H1 (cell line): ENCODE results near the gene ANKRD13B. TPM values are rescaled to one million over a fixed set of nuclear protein-coding genes. Genes with fewer than 3 reads are reported as not detected.
A peak's percentile ranks its signal among the peaks of the same experiment; 100 is the strongest.

Source experiments
- CTCF ChIA-PET: fragments of 300-600 bp; sonication (Branson Sonifier 250); formaldehyde crosslinking; loops from one replicate; lab custom pipeline; 2021; ENCODE audit not compliant: partially characterized antibody; lab: Charles Lee
- POLR2A ChIA-PET: fragments of 300-600 bp; sonication (Branson Sonifier 250); formaldehyde crosslinking; loops from one replicate; lab custom pipeline; 2021; ENCODE audit warnings: inconsistent platforms; ENCODE audit not compliant: partially characterized antibody; lab: Charles Lee
- DNase-seq, 2 experiments: peaks; one replicate each; pipeline versions ENCODE4 v3.0.0 to v3.0.0-alpha.2; 2010 to 2022; ENCODE audit warnings: low spot score in 2 of 2, low read depth in 1 of 2, mixed read lengths in 1 of 2
- FAIRE-seq: peaks from 2 replicates; lab custom pipeline; 2011; peaks lifted over from hg19 to GRCh38; lab: Jason Lieb, UNC
- H2AFZ ChIP-seq: 2 replicates; pipeline ENCODE4 v1.8.1; 2012; ENCODE audit warnings: low read length, inconsistent platforms
- H2AK5ac ChIP-seq: 2 replicates; pipeline ENCODE4 v1.6.1; 2013; ENCODE audit warnings: low read depth, low read length
- H2BK120ac ChIP-seq: replicated peaks from 2 replicates; pipeline ENCODE3; 2013; ENCODE audit warnings: low read depth, low read length, inconsistent platforms
- H2BK12ac ChIP-seq: 2 replicates; pipeline ENCODE4 v1.6.1; 2013; ENCODE audit warnings: low read depth, low read length
- H2BK15ac ChIP-seq: 2 replicates; pipeline ENCODE4 v1.6.1; 2013; ENCODE audit warnings: low read length
- H2BK20ac ChIP-seq: 2 replicates; pipeline ENCODE4 v1.6.1; 2013; ENCODE audit warnings: low read length
- H2BK5ac ChIP-seq: 2 replicates; pipeline ENCODE4 v1.6.1; 2013; ENCODE audit warnings: low read depth, low read length
- H3K14ac ChIP-seq: 2 replicates; pipeline ENCODE4 v1.6.1; 2013; ENCODE audit warnings: inconsistent platforms; ENCODE audit not compliant: insufficient read length
- H3K18ac ChIP-seq: 2 replicates; pipeline ENCODE4 v1.6.1; 2013; ENCODE audit warnings: low read length; ENCODE audit errors: extremely low read depth
- H3K23ac ChIP-seq: 2 replicates; pipeline ENCODE4 v1.6.1; 2013; ENCODE audit warnings: inconsistent platforms; ENCODE audit not compliant: insufficient read length
- H3K23me2 ChIP-seq: 2 replicates; pipeline ENCODE4 v1.6.1; 2013; ENCODE audit warnings: low read depth, low read length
- H3K27ac ChIP-seq: 2 replicates; pipeline ENCODE4 v1.6.1; 2011; ENCODE audit warnings: low read depth, low read length, inconsistent platforms
- H3K27me3 ChIP-seq, 4 experiments: replicated peaks in 1 of 4; 1 replicate in 1 of 4; 2 replicates in 3 of 4; pipeline versions ENCODE4 v1.6.1 to v1.8.1; 2011 to 2013; ENCODE audit warnings: low read length in 3 of 4, mild to moderate bottlenecking in 3 of 4, inconsistent platforms in 2 of 4, mixed read lengths in 2 of 4, moderate library complexity in 1 of 4; ENCODE audit not compliant: control insufficient read depth in 3 of 4, insufficient read depth in 3 of 4; ENCODE audit errors: extremely low read depth in 1 of 4
- H3K36me3 ChIP-seq, 4 experiments: 2 replicates each; pipeline versions ENCODE4 v1.6.1 to v1.8.1; 2011 to 2013; ENCODE audit warnings: mild to moderate bottlenecking in 4 of 4, low read length in 3 of 4, moderate library complexity in 2 of 4, control low read depth in 1 of 4, inconsistent platforms in 1 of 4; ENCODE audit not compliant: insufficient read depth in 4 of 4, control insufficient read depth in 2 of 4
- H3K4ac ChIP-seq: replicated peaks from 2 replicates; pipeline ENCODE3; 2013; ENCODE audit warnings: low read length, low read depth, mixed read lengths, inconsistent platforms; ENCODE audit not compliant: insufficient read length
- H3K4me1 ChIP-seq, 4 experiments: replicated peaks in 1 of 4; 1 replicate in 1 of 4; 2 replicates in 3 of 4; pipeline versions ENCODE4 v1.6.1 to v1.8.1; 2011 to 2013; ENCODE audit warnings: low read length in 3 of 4, inconsistent platforms in 2 of 4, mixed read lengths in 1 of 4; ENCODE audit not compliant: insufficient read depth in 4 of 4, control insufficient read depth in 3 of 4
- H3K4me2 ChIP-seq, 2 experiments: 2 replicates each; pipeline versions ENCODE4 v1.6.1 to v1.8.1; 2011 to 2013; ENCODE audit warnings: low read depth in 2 of 2, low read length in 2 of 2, control low read depth in 1 of 2, inconsistent platforms in 1 of 2, mild to moderate bottlenecking in 1 of 2; ENCODE audit not compliant: insufficient read depth in 1 of 2
- H3K4me3 ChIP-seq, 4 experiments: fragments of 200-600, 300-600 bp in 1 of 4; sonication (generic), shearing (Covaris generic), sonication (Bioruptor Twin) in 1 of 4; 2 replicates each; pipeline versions ENCODE4 v1.5.1 to v1.8.1; 2011 to 2016; ENCODE audit warnings: low read length in 4 of 4, low read depth in 3 of 4, control low read depth in 2 of 4, inconsistent platforms in 2 of 4, mild to moderate bottlenecking in 2 of 4, mixed read lengths in 1 of 4, moderate library complexity in 1 of 4; ENCODE audit not compliant: insufficient read depth in 2 of 4; ENCODE audit errors: extremely low read depth in 1 of 4
- H3K56ac ChIP-seq: replicated peaks from 2 replicates; pipeline ENCODE3; 2013; ENCODE audit warnings: low read depth, mild to moderate bottlenecking, mixed read lengths, low read length, inconsistent platforms; ENCODE audit not compliant: insufficient read length
- H3K79me1 ChIP-seq: 2 replicates; pipeline ENCODE4 v1.6.1; 2013; ENCODE audit warnings: low read depth, low read length, control low read depth
- H3K79me2 ChIP-seq, 2 experiments: 2 replicates each; pipeline versions ENCODE4 v1.6.1 to v1.8.1; 2012 to 2013; ENCODE audit warnings: low read length in 2 of 2, mild to moderate bottlenecking in 2 of 2, inconsistent platforms in 1 of 2; ENCODE audit not compliant: insufficient read depth in 2 of 2, control insufficient read depth in 1 of 2
- H3K9ac ChIP-seq, 4 experiments: replicated peaks in 1 of 4; 1 replicate in 1 of 4; 2 replicates in 3 of 4; pipeline versions ENCODE4 v1.6.1 to v1.8.1; 2011 to 2013; ENCODE audit warnings: low read depth in 3 of 4, low read length in 3 of 4, control low read depth in 2 of 4, mild to moderate bottlenecking in 2 of 4, moderate library complexity in 2 of 4, inconsistent platforms in 1 of 4; ENCODE audit errors: extremely low read depth in 1 of 4
- H3K9me3 ChIP-seq, 2 experiments: 2 replicates each; pipeline versions ENCODE4 v1.6.1 to v1.8.1; 2012 to 2013; ENCODE audit warnings: mild to moderate bottlenecking in 2 of 2, moderate library complexity in 2 of 2, control low read depth in 1 of 2, inconsistent platforms in 1 of 2, low read depth in 1 of 2, low read length in 1 of 2, mixed read lengths in 1 of 2; ENCODE audit not compliant: insufficient read depth in 2 of 2
- H4K20me1 ChIP-seq, 2 experiments: replicated peaks in 1 of 2; 2 replicates each; pipeline versions ENCODE3 to v1.8.1; 2011 to 2013; ENCODE audit warnings: inconsistent platforms in 2 of 2, low read length in 2 of 2, mild to moderate bottlenecking in 1 of 2; ENCODE audit not compliant: insufficient read depth in 2 of 2, control insufficient read depth in 1 of 2
- H4K5ac ChIP-seq: 2 replicates; pipeline ENCODE4 v1.6.1; 2013; ENCODE audit warnings: low read length, low read depth, mixed read lengths, inconsistent platforms; ENCODE audit not compliant: insufficient read length
- H4K8ac ChIP-seq: 2 replicates; pipeline ENCODE4 v1.8.0; 2013; ENCODE audit warnings: mild to moderate bottlenecking, moderate library complexity, low read length, inconsistent platforms; ENCODE audit not compliant: insufficient read depth; ENCODE audit errors: extremely low read depth
- H4K91ac ChIP-seq: replicated peaks from 2 replicates; pipeline ENCODE3; 2013; ENCODE audit warnings: low read length, mixed read lengths, inconsistent platforms; ENCODE audit not compliant: insufficient read length
- FOSL1 ChIP-seq: IDR thresholded peaks from 2 replicates; pipeline ENCODE4 v1.6.1; 2011; ENCODE audit warnings: mild to moderate bottlenecking, low read depth, low read length, moderate library complexity; ENCODE audit not compliant: insufficient read depth
- KDM4A ChIP-seq: IDR thresholded peaks from one replicate; pipeline ENCODE4 v1.7.1; 2012; ENCODE audit warnings: low read depth, mild to moderate bottlenecking, moderate library complexity, low read length, inconsistent platforms; ENCODE audit not compliant: severe bottlenecking
- WGBS, 2 experiments: shearing (Covaris generic) in 1 of 2; methylation state at CpG; one replicate each; pipeline versions ENCODE4 v1.1.6 to v1.1.7; 2013 to 2015; ENCODE audit warnings: low lambda C conversion rate in 2 of 2, mixed read lengths in 2 of 2, inconsistent platforms in 1 of 2, low coverage in 1 of 2, missing lambda C conversion rate in 1 of 2; ENCODE audit not compliant: insufficient replicate concordance in 2 of 2, insufficient coverage in 1 of 2, insufficient read length in 1 of 2; ENCODE audit errors: extremely low coverage in 1 of 2, missing lambda C conversion rate in 1 of 2; 5-methylcytosine and 5-hydroxymethylcytosine counted together
- polyA plus RNA-seq, 7 experiments: library from polyadenylated mRNA; depleted of rRNA in 3 of 7; stranded (reverse) in 5 of 7; unstranded in 2 of 7; fragments of >200 nt in 5 of 7; fragments of 200-250 nt in 2 of 7; gene quantifications; 1 replicate in 5 of 7; 2 replicates in 1 of 7; 4 replicates in 1 of 7; pipeline versions ENCODE4 v1.2.1 to v1.2.3, GENCODE V29; 2011 to 2013; ENCODE audit warnings: missing spikeins in 2 of 7, mixed read lengths in 2 of 7
- total RNA-seq: library from RNA; stranded (reverse); fragmentation: NEBNext Ultra II Directional; extraction: Animal tissue kit (Norgen Biotek cat#: 25700); gene quantifications from 2 replicates; pipeline ENCODE4 v1.2.1, GENCODE V29; 2021

ANKRD13B gene
- total and polyA plus RNA-seq, 2 of the 8 experiments (the other 6 are each of a cell fraction or from before 2014, with no cell fraction given), result 16.4 to 48.5 TPM

DNA sequence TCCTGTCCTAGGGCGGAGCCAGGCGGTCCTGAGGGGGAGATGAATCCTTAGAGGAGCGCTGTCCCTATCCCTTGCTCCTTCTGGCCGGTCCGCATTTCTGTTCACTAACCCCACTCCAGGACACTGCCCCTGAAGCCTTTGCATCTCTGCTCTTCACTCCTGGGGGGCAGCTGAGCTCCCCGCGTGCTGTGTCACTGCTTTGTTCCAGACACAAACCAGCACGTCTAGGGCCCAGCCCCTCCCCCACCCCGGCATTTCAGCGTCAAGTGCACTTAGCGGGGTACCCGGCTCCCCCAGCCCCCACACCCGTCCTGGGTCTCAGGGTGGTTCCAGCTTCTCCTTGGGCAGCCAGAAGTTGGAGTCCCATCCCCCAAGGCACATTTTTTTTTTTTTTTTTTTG, 20.9 kb downstream of the ANKRD13B start:
- 0 out of 2 replicates have a peak, but pooled peaks cover 2% of the 10 kb centered on the region for H3K79me1 ChIP-seq
- peak overlapping the region; percentile 85; the same call in 1 of the 2 replicates for H2AK5ac ChIP-seq
- TF ChIP-seq FOSL1 (no peak), KDM4A (peak; percentile 6)
- H4K20me1 ChIP-seq, result peaks cover 3 to 5% of the 10 kb centered on the region in 2 experiments
- H3K79me2 ChIP-seq, result no peaks in the 10 kb centered on the region
- FAIRE-seq (no peak), DNase-seq (no peak)
- H4K5ac ChIP-seq, result no peak overlapping the region
- H4K8ac ChIP-seq, result peak overlapping the region; percentile 84; the same call in 1 of the 2 replicates
- no peak overlapping the region for H2BK5ac ChIP-seq
- H3K4me1 ChIP-seq, result peaks cover 10 to 38% (median 32%) of the 10 kb centered on the region in 4 experiments
- H3K9ac ChIP-seq, result 0 out of 7 replicates have a peak overlapping the region, but pooled peaks of 1 of the 4 experiments have one; percentile 4
- H3K4ac ChIP-seq, result no peak overlapping the region
- peak overlapping the region; percentile 46 to 75 for H3K4me2 ChIP-seq
- peak overlapping the region; percentile 5 to 55 (median 38); a peak in 5 of 8 replicates for H3K4me3 ChIP-seq
- H3K27me3 ChIP-seq, result peaks cover 17 to 53% (median 41%) of the 10 kb centered on the region in 4 experiments
- H3K23ac ChIP-seq, result no peak overlapping the region
- CTCF ChIA-PET, result interaction anchor here (0.6 to 13.1 kb wide), 13 partner anchors 9 to 481 kb away, joined by 3 to 193 read pairs (median 4); partner anchors contain the start of genes ABHD15, ANKRD13B and TP53I13
- H3K56ac ChIP-seq, result no peak overlapping the region
- POLR2A ChIA-PET, result interaction anchor here (0.6 to 1.3 kb wide), 4 partner anchors 13 to 1173 kb away, joined by 3 to 4 read pairs (median 3); no protein-coding TSS in a partner anchor
- peak overlapping the region; percentile 39; the same call in 1 of the 2 replicates for H2BK12ac ChIP-seq
- H2AFZ ChIP-seq, result peak overlapping the region; percentile 9; the same call in 1 of the 2 replicates
- no peak overlapping the region for H2BK120ac ChIP-seq
- H3K18ac ChIP-seq, result no peak overlapping the region; the same call in 1 of the 2 replicates
- H3K36me3 ChIP-seq, result peaks cover 0 to 7% (median 0%) of the 10 kb centered on the region in 4 experiments; a peak in 1 of 8 replicates
- H4K91ac ChIP-seq, result peak overlapping the region; percentile 61
- peaks cover 13% of the 10 kb centered on the region for H3K23me2 ChIP-seq
- WGBS, 2 experiments, result 35% methylated on average over 12 of the region's 13 CpGs; no CpG with 5 or more reads in 1 of the 2 experiments
- 0 out of 2 replicates have a peak overlapping the region, but pooled peaks have one; percentile 29 for H2BK15ac ChIP-seq
- peaks cover 0 to 11% of the 10 kb centered on the region in 2 experiments; a peak in 1 of 4 replicates for H3K9me3 ChIP-seq
- H3K14ac ChIP-seq, result no peak overlapping the region
- H2BK20ac ChIP-seq, result no peak overlapping the region
- no peak overlapping the region for H3K27ac ChIP-seq
